Measurements from ENCODE around the gene IMPG1.

- TF ChIP-seq CTCF (IDR thresholded peaks at IDR 0.05), result no peak
- TF ChIP-seq POLR2A (IDR thresholded peaks at IDR 0.05), result no peak
Observed at GRCh38 chr6:75926293-75927168, 145.9 kb downstream of the IMPG1 start.
